Measurements from ENCODE around the gene CAMKMT.

GRCh38 chr2:44326548-44327264 is 35.0 kb upstream of the CAMKMT start:
- no peak for TF ChIP-seq POLR2AphosphoS5 (IDR thresholded peaks at IDR 0.05)
- no peak for TF ChIP-seq POLR2A (IDR thresholded peaks at IDR 0.05)
- TF ChIP-seq CTCF (IDR thresholded peaks at IDR 0.05) = no peak
